Activated T-helper 1 cell treated with anti-CD3 and anti-CD28 coated beads, Interleukin-2, amount 50 U/mL, for 16 hours (primary cell): Measurements from ENCODE around the gene EIF2B5.

Experiments used
- DNase-seq, 2 donors: peaks; one replicate each; pipeline ENCODE4 v3.0.0-alpha.2; 2020; ENCODE audit warnings: low read depth in 1 of 2, low spot score in 1 of 2

EIF2B5 gene

DNA sequence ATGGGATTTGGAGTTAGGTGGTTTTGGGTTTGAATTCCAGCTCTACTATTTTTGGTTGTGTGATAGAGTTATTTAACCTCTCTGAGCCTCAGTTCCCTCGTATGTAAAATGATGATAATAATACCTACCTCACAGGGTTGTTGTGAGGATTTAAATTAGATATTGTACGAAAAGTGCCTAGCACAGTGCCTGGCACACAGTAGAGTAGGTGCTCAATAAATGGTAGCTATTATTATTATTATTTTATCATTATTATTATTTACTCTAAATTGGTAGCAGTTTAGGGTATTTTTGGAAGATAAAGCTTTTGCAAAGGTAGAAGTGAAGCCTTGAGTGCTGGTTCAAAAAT lies 38.2 kb downstream of the EIF2B5 start:
- no peak for DNase-seq

DNA sequence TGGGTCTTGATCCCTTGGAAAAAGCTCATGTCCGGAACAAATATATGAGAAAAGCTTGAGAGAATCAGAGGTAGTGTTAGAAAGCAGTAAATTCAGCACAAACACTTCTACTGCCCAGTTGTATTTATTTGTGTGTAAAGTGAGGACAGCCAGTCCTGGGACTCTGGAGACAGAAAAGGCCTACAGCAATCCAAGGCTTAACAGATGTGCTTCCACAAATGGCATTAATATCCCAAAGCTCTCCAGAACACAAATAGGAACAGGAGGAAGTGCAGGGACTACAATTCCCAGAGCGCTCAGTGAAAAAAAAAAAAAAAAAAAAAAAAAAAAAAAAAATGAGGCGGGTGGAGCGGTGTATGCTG lies 39.1 kb downstream of the EIF2B5 start:
- no peak for DNase-seq

DNA sequence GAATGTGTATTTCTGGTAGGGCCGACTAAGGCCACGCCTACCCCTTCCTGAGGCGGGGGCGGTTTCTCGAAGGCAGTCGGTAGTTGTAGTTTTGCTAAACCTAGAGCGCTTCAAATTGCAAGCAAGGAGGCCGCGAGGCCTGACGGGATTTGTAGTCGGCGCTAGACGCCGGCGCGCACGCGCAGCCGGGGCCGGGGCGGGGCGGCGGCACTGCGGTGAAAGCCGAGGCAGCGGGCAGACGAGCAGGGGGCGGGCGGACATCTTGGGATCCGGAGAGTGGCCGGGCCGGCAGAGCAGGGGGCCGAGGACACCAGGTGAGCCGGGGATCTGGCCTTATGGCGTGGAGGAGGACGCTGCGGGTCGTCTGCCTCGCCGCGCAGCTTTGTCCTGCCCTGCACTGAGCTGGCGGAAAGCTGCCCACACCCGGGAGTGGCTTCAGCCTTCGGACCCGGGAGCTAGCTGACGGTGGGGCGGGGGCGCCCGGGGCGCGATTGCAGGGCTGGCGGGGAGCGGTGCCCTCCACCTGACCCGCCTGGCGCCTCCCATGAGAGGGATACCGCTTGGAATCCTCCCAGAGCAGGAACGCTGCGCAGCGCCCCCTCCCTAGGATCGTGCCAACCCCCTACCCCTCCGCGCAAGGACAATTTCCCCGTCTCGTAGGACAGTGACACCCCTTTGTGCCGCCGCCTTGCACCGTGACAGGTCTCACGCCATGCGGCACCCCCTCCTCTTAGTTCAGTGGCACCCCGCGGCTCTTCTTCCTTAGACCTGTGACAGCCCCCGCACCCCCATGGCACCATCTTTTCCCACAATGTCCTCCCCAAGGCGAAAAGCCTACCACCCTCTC lies 39.7 kb downstream of the EIF2B5 start, which contains the start of gene AP2M1:
AP2M1 (plus strand) TSS at position 210 of the 847 bp plus-strand sequence. CDS start 2,139 bp downstream, outside the sequence.
- peak; percentile 94 to 98 for DNase-seq

DNA sequence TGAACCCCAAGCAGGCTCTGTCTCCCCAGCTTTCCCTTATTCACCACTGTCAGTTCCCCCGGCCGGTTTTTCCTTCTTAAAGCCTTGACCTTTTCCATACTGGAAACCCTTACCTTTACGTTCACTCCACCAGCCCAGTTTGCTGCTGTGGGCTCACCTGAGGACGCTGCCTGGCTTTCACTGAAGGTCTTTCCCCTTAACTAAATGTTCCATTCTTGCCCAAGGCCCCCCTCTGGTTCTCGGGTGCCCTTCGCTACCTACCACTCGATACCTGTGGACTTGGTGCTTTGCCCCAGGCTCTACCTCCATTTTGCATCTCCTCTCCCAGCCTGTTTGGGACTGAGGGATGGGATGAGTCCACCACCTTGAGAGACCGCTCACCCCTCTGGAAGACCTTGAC lies 40.3 kb downstream of the EIF2B5 start:
- no peak for DNase-seq

DNA sequence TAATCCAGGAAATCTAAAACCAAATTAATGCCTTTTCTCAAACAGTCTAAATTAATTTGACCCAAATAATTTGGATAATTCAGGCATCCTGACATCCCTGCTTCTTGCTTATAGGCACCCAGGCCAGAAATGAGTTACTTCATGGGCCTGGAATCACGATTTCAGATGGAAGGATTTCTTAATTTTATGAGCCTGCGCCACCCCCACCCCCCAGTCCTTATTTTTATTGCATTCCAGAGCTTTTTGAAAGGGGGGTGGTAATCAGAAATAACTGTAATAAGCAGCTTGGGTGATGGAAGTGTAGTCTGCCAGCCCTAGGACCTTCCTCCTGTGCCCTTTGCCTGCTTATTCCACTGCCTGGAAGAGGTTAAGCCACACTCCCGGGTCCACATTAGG lies 40.8 kb downstream of the EIF2B5 start:
- DNase-seq, result no peak

DNA sequence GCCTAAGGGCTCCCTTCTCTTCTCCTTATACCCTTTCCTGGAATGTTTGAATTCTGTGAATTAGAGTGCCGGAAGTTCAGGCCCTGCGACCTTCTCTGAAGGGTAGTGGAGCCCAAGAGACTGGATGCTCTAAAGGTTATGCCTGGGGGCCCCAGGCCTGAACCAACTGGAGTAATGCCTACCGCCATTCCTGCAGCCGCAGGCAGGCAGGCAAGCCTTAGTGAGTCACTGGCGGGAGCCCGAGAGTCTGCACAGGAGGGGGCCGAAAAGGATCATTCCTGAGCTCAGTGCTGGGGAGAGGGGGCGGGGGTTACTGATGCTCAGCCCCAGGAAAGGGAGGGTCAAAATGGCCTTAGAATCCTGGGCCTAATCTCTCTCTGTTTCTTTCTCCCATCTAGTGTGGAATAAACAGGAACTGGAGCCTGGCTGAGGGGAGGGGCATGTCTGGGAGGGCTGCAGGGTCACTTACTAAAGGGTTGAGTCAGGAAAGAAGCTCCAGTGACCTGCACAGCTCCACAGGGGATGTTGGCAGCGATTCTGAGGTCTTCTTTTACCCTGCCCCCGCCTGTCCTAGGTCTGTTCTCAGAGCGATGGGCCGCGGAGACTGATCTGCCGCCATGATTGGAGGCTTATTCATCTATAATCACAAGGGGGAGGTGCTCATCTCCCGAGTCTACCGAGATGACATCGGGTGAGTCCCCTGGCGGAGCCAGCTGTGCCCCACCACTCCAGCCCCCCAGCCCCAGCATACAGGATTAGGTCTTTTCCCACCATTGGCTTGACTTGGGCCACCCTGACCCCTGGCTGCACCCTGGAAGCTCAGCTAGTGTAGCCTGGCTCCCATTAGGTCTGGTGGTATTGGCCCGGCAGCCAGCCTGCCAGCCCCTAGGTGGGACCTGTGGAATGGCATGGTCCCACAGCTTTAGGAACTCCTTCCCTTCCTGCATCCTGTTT lies 41.5 kb downstream of the EIF2B5 start:
- DNase-seq, result no peak

DNA sequence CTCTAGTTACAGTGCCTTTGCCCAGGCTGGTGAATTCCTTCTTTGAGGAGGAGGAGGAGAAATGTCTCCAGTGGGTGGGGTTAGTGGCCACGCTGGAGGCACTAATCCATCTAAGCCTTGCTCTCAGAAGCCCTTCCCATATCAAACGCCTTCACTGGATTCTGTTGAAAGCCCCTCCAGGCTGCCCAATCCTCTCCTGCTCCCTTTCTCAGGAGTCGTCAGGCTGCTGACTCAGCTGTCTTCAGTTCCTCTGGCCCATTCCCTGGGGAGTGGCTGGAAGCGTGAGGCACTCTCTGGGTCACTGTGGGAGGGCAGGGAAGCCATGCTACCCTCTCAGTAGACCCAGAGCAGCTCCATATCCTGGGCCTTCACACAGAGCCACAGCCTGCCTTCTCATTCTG lies 42.2 kb downstream of the EIF2B5 start:
- no peak for DNase-seq

DNA sequence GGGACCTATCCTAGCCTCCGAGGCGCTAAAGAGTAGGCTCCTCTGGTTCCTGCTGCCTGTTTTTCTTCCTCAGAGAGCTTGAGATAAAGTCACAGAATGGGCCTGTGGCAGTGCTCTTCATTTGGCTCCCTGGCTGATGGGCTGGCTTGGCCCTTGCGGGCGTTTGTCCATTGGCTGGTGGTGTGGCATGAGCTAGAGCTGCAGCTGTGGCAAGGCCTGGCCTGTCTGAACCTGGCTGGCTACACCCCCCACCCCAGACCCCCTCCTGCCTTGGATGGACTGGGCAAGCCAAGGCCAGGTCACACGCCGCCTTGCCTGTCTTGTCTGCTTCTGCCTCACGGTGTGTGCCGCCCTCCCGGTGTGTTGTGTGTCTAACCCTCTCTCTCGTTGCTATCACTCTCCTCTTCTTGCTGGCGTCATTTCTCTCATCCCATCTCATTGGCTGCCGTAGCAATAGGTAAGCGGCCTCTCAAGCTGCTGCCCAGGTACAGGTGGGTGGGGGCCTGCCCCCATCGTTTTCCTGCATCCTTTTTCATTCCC lies 42.7 kb downstream of the EIF2B5 start:
- DNase-seq, result no peak

DNA sequence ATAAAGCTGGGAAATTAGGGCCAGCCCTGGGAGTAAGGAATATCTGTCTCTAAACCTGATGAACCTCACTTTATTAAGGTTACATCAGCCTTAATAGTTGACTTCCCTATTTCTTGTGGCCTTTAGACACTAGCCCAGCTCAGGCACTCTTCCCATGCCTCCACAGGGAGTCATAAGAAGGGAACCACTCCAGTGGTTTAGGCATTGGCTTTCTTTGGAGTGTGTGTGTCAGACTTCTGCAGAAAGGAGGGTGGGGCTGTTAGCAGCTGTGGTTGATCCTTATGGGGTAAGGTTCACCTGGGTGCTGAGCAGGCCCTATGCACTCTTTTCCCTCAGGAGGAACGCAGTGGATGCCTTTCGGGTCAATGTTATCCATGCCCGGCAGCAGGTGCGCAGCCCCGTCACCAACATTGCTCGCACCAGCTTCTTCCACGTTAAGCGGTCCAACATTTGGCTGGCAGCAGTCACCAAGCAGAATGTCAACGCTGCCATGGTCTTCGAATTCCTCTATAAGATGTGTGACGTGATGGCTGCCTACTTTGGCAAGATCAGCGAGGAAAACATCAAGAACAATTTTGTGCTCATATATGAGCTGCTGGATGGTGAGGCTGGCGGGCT lies 43.5 kb downstream of the EIF2B5 start:
- no peak for DNase-seq

DNA sequence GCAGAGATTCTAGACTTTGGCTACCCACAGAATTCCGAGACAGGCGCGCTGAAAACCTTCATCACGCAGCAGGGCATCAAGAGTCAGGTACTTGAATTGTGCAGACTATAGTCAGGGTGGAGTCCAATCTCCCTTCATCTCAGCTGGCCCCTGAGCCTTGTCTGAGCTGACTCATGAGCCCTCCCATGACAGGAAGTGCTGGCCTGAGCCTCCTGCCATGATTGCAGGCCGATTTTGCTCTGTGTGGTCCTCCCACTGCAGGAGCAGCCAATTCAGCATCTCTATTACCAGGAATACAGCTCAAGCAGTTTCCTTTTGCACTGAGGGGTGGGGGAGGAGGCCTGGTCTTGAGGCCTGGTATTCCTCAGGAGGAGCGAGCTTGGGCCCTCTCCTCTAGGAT lies 45.0 kb downstream of the EIF2B5 start:
- DNase-seq, result no peak

DNA sequence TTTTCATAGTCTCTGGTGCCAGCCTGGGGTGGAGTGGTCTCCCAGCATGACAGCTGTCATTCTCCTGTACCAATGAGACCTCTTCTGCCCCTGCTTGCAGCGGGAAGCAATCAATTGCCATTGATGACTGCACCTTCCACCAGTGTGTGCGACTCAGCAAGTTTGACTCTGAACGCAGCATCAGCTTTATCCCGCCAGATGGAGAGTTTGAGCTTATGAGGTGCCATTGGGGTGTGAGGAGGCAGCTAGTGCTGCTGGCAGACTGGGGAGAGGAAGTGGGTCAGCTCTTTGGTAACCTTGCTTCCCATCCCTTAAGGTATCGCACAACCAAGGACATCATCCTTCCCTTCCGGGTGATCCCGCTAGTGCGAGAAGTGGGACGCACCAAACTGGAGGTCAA lies 46.4 kb downstream of the EIF2B5 start:
- DNase-seq, result no peak

DNA sequence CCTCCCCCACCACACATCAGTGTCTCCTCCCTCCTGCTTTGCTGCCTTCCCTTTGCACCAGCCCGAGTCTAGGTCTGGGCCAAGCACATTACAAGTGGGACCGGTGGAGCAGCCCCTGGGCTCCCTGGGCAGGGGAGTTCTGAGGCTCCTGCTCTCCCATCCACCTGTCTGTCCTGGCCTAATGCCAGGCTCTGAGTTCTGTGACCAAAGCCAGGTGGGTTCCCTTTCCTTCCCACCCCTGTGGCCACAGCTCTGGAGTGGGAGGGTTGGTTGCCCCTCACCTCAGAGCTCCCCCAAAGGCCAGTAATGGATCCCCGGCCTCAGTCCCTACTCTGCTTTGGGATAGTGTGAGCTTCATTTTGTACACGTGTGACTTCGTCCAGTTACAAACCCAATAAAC lies 48.5 kb downstream of the EIF2B5 start:
- DNase-seq, result no peak

DNA sequence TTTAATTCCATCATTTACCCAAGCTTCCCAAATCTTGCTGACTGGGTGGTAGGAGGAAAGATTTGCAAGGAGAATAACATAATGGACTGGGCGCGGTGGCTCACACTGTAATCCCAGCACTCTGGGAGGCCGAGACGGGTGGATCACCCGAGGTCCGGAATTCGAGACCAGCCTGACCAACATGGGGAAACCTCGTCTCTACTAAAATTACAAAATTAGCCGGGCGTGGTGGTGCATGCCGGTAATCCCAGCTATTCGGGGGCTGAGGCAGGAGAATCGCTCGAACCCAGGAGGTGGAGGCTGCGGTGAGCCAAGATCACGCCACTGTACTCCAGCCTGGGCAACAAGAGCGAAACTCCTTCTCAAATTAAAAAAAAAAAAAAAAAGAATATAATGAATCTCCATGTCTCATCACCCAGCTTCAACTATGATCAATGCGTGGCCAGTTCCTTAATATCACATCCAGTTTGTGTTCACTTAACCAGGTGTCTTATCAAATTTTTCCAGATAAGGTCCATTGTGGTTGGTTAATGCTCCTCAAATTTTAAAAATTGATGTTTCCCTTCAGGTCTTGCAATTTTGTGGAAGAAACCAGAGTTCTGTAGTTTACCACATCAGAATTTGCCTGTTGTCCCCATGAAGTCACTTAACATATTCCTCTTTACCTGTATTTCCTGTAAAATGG lies 49.5 kb downstream of the EIF2B5 start:
- no peak for DNase-seq

DNA sequence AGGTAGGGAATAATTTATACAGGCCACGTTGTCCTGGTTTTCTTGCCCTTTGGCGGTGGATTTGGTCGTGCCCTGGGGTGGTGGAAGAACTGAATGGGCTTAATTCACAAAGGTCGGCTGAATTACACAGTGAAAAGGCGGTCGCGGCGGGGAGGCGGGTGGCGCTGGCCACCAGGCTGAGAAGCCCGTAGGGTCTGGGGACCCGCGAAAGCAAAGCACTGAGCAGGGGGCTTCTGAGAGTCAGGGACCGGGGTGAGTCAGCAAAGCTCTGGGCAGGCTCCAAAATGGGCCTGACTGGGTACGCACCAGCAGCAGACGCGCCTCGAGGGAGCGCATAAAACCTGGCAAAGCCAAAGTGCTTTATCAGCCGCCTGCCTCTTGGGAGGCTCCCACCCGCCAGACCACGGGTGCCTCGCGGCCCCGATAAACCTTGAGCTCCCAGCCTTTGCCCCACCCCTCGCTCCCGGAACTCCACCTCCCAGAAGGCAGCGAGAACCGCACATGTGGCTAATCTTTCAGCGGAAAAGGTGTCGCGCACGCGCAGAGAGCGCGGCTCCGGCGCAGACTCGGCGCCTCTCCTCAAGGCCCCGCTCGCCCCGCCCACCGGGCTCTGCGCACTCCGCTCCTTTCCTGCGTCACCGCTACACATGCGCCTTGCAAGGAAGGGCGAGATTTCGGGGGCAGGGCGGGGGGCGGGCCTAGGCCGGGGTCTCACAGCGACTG lies 50.5 kb downstream of the EIF2B5 start:
- DNase-seq, result peak; percentile 98 to 99

DNA sequence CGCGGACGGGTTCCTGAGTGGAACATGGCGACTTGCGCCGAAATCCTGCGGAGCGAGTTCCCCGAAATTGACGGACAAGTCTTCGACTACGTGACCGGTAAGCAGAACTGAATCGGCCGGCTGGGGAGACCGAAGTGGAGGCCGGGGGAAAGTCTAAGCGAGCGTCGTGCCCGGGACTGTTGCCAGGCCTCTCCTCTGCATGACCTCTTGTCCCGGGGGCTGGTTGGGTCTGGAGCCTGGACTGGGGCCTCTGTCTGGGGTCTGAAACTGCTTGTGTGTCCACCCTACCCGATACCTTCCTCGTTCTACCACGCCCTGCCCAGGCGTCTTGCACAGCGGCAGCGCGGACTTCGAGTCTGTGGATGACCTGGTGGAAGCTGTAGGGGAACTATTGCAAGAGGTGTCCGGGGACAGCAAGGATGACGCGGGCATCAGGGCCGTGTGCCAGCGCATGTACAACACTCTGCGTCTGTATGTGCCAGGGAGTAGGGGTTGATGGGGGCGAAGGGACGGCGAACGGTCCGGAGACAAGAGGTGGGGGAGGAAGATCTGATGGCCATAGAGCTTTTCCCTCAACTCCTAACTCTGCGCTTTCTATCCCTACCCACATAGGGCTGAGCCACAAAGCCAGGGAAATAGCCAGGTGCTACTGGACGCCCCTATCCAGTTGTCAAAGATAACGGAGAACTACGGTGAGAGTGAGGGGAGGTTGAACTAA lies 51.2 kb downstream of the EIF2B5 start, which contains the start of gene ABCF3:
ABCF3 (plus strand) TSS at position 16 of the 718 bp plus-strand sequence; CDS start at position 25, 9 bp downstream.
- DNase-seq, result no peak

DNA sequence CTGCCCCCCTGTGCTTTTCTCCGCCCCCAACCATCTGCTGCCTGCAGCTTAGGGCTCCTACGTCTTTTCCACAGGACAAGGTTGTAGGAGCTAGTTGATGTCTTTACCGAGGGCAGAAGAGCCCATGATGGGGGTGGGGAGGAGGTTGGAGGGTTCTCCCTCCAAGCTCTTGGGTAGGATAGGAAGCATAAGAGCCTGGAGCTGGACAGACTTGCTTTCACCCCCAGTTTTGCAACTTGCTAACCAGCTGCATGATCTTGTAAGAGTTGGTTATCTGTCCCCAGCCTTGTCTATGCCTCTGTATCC lies 51.7 kb downstream of the EIF2B5 start:
- no peak for DNase-seq

DNA sequence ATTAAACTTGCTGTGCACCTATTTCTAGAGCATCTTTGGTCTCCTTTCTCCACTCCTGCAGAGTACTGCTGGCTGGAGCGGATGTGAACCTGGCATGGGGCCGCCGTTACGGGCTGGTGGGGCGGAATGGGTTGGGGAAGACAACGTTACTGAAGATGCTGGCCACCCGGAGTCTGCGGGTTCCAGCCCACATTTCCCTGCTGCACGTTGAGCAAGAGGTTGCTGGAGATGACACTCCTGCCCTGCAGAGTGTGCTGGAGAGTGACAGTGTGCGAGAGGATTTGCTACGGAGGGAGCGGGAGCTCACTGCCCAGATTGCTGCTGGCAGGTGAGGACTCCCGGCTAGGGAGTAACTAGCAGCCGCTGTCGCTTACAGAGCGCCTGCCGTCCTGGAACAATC lies 52.9 kb downstream of the EIF2B5 start:
- DNase-seq, result no peak

DNA sequence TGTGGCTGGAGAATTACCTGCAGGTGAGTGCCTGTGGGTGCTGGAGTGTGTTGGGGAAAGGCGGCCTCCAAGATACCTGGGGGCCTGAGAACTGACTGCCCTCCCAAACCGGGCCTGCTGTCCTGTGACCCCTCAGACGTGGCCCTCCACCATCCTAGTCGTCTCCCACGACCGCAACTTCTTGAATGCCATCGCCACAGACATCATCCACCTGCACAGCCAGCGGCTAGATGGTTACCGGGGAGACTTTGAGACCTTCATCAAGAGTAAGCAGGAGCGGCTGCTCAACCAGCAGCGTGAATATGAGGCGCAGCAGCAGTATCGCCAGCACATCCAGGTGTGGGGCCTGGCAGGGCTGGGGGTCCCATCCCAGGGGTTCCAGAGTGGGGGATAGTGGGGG lies 54.3 kb downstream of the EIF2B5 start:
- DNase-seq, result no peak

DNA sequence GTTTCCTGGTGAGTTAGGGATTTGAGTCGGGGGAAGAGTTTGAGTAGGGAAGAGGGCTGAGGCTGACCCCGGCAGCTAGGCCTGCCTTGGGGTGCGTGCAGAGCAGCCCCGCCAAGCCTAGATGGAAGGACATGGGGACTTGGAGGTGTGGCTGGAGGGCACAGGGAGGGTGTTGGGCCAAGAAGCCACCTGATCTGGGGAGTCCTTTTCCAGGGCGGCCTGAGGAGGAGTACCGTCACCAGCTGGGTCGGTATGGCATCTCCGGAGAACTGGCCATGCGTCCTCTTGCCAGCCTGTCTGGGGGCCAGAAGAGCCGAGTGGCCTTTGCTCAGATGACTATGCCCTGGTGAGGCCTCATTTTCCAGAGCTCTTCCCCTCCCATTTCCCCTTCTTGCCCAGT lies 57.7 kb downstream of the EIF2B5 start:
- no peak for DNase-seq
